GM06990 (cell line): Measurements from ENCODE around the gene FERMT2.

Experiments
- DNase-seq: peaks from one replicate; pipeline ENCODE4 v3.0.0-alpha.2; 2011; ENCODE audit not compliant: insufficient read length; ENCODE audit errors: extremely low read depth
- H3K27me3 ChIP-seq: replicated peaks from 2 replicates; pipeline ENCODE4 v1.6.0; 2011; ENCODE audit warnings: low read length; ENCODE audit not compliant: control insufficient read depth, insufficient read depth
- H3K36me3 ChIP-seq: 2 replicates; pipeline ENCODE4 v1.5.1; 2011; ENCODE audit warnings: low read length; ENCODE audit not compliant: control insufficient read depth, insufficient read depth
- H3K4me3 ChIP-seq: replicated peaks from 2 replicates; pipeline ENCODE4 v1.5.1; 2011; ENCODE audit warnings: low read depth, mild to moderate bottlenecking, control low read depth, low read length
- CTCF ChIP-seq: IDR thresholded peaks from 2 replicates; pipeline ENCODE4 v1.5.1; 2011; ENCODE audit warnings: low read length, control low read depth, mild to moderate bottlenecking, inconsistent platforms; ENCODE audit not compliant: insufficient read depth, poor library complexity, severe bottlenecking

FERMT2 gene

GRCh38 chr14:52860910-52861309 is 89.9 kb downstream of the FERMT2 start:
- no peak for TF ChIP-seq CTCF
- Histone ChIP-seq H3K36me3 (no peaks in the 10 kb centered on the region), H3K4me3 (no peak overlapping the region), H3K27me3 (no peaks in the 10 kb centered on the region)
- DNase-seq: no peak

GRCh38 chr14:52860209-52860608 is 90.6 kb downstream of the FERMT2 start:
- no peak for DNase-seq
- Histone ChIP-seq H3K27me3 (no peaks in the 10 kb centered on the region), H3K4me3 (no peak overlapping the region), H3K36me3 (no peaks in the 10 kb centered on the region)
- no peak for TF ChIP-seq CTCF

GRCh38 chr14:52856139-52856538 is 94.7 kb downstream of the FERMT2 start:
- Histone ChIP-seq H3K36me3 (no peaks in the 10 kb centered on the region), H3K27me3 (no peaks in the 10 kb centered on the region), H3K4me3 (no peak overlapping the region)
- DNase-seq: no peak
- TF ChIP-seq CTCF: no peak

GRCh38 chr14:52853522-52853854 is 97.4 kb downstream of the FERMT2 start:
- Histone ChIP-seq H3K4me3 (no peak overlapping the region), H3K36me3 (no peaks in the 10 kb centered on the region), H3K27me3 (no peaks in the 10 kb centered on the region)
- DNase-seq: no peak
- no peak for TF ChIP-seq CTCF

- no peak for TF ChIP-seq CTCF
- H3K4me3 ChIP-seq: no peak overlapping the region
- H3K36me3 ChIP-seq: no peaks in the 10 kb centered on the region
- no peaks in the 10 kb centered on the region for H3K27me3 ChIP-seq
- DNase-seq: no peak
Observed at GRCh38 chr14:52852810-52853521, 97.9 kb downstream of the FERMT2 start.

- TF ChIP-seq CTCF: no peak
- Histone ChIP-seq H3K4me3 (no peak overlapping the region), H3K36me3 (no peaks in the 10 kb centered on the region), H3K27me3 (no peaks in the 10 kb centered on the region)
- DNase-seq: no peak
Observed at GRCh38 chr14:52850451-52850909, 100.4 kb downstream of the FERMT2 start.
